ENCODE results near the gene UBE2R2.
"Not testable (repeated sequence)": the region's sequence is repeated elsewhere in the genome, so short reads cannot be mapped to it uniquely, and the experiment has no call there.

Gene UBE2R2

DNA sequence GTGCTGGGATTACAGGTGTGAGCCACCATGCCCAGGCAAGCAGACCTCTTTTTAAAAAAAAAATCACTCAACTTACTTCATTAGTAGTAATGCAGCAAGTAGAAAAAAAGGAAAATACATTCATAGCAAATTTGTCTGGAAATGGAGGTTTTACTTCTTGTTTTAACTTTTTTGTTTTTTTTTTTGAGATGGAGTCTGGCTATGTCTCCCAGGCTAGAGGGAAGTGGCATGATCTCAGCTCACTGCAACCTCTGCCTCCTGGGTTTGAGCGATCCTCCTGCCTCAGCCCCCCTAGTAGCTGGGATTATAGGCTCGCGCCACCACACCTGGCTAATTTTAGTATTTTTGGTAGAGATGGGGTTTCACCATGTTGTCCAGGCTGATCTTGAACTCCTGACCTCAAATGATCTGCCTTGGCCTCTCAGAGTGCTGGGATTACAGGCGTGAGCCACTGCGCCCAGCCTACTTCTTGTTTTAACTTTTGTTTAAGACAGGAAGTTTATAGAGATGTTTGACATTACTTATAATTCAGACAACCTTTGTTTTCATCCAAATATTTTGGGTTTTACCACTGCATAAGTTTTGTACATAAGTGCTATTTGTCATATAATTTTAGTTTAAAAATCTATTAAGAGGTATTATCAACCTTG lies 26.5 kb downstream of the UBE2R2 start:
- no peak for DNase-seq

- DNase-seq: no peak
These were observed 29.3 kb downstream of the UBE2R2 start for GRCh38 chr9:33846231-33846630.

DNA sequence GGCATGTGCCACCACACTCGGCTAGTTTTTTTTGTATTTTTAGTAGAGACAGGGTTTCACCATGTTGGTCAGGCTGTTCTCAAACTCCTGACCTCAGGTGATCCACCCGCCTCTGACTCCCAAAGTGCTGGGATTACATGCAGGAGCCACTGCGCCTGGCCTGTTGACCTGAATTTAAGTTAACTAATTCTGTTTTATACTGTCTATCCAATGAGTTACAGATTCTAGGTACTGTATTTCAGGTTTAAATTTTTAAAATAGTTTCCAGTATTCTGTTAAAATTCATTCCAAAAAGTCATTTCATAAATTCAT lies 30.9 kb downstream of the UBE2R2 start:
- not testable (repeated sequence) for DNase-seq

GRCh38 chr9:33850267-33850629 lies 33.3 kb downstream of the UBE2R2 start:
- no peak for DNase-seq

DNA sequence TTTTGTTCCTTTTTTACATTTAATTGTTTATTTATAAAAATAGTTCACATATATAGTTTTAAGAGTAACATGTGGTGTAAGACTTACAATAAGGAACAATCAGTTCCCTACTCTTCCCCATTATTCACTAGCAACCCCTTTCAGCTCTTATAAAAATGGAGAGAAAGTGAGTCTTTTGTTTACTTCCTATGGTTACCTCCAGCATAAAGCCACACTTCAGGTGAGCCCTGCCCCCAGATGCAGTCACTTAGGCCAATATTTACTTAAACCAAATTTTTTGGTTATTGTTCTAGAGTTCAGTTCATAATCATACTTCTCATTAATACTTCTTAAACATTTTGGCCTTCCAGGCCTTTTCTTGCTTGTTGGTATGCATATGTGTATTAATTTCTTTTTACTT lies 33.7 kb downstream of the UBE2R2 start:
- no peak for DNase-seq

GRCh38 chr9:33851301-33851700 lies 34.3 kb downstream of the UBE2R2 start:
- DNase-seq: no peak

- DNase-seq: peak in 1 of 2 experiments; percentile 21
These were observed 35.4 kb downstream of the UBE2R2 start for GRCh38 chr9:33852216-33852826.

DNA sequence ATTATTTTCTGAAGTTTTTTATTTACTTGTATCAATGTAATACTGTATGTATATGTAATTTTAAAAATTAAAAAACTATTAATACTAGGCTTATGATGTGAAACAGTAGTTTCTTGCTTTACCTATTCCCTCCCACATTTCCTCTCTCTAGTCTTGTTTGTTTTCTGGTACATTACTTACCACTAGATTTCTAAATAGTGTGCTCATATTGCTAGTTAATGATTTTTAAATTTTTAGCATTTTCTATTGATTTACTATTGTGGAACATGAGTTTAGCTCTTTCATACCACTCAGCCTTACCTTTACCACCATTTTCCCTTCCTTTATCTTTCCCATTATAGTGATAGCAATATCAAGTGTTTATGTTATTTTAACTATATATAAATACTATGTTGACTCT lies 39.3 kb downstream of the UBE2R2 start:
- DNase-seq: no peak

DNA sequence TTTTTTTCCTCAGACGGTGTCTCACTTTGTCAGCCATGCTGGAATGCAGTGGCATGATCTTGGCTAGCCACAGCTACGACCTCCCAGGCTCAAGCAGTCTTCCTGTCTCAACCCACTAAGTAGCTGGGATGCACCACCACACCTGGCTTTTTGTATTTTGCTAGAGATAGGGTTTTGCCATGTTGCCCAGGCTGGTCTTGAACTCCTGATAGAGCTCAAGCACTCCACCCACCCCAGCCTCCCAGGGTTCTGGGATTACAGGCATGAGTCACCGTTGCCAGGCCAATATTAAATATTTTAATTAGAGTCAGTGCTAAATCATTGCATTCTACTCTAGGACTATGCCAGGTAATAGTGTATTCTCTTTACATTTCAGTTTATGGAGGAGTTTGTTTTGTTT lies 41.5 kb downstream of the UBE2R2 start:
- no peak for DNase-seq

GRCh38 chr9:33860200-33860871 lies 43.4 kb downstream of the UBE2R2 start:
- DNase-seq: peak in 1 of 2 experiments; percentile 5

DNA sequence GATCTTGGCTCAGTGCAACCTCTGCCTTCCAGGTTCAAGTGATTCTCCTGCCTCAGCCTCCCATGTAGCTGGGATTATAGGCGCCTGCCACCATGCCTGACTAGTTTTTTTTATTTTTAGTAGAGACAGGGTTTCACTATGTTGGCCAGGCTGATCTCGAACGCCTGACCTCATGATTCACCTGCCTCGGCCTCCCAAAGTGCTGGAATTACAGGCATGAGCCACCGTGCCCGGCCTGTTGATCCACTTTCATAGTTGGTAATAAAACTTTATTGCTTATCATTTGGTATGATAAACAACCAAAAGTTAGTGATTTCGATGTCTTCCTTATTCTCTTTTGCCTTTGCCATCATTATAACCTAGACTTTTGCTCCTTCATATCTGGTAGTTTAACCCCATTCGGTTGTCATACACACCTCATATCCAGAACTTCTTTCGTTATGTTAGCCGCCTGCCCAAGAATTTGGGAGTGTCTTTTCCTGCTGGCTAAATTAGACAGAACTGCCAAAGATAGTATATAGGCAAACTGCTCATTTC lies 45.0 kb downstream of the UBE2R2 start:
- DNase-seq: no peak

GRCh38 chr9:33863027-33863426 lies 46.1 kb downstream of the UBE2R2 start:
- DNase-seq: not testable (repeated sequence)

DNA sequence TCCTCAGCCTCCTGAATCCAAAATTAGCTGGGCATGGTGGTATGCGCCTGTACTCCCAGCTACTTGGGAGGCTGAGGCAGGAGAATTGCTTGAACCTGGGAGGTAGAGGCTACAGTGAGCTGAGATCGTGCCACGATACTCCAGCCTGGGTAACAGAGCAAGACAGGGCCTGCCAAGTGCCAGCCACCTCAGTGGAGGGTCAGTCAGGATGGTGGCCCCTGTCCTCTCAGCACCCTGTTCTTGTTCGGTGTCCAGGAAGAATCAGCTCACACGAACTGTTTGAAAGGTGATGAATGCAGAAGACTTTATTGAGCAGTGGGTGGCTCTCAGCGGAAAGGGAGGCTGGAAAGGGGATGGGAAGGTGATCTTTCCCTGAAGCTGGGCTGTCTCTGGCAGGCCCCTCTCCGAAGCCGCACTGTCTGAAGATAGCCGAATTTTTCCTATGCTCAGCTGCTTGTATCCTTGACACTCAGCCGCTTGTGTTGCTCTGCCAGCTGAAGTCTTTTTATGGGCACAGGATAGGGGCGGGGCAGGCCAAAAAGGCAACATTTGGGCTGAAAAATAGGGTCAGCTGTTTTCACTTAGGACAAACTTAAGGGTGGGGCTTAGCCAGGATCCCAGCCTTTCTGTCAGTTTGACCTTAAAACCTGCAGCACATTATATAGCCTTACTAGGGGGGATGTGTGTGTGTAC lies 50.9 kb downstream of the UBE2R2 start:
- no peak for DNase-seq

GRCh38 chr9:33868440-33868973 lies 51.5 kb downstream of the UBE2R2 start:
- DNase-seq: no peak

GRCh38 chr9:33869243-33869642 lies 52.3 kb downstream of the UBE2R2 start:
- not testable (repeated sequence) for DNase-seq

GRCh38 chr9:33877727-33878489 lies 60.9 kb downstream of the UBE2R2 start:
- no peak for DNase-seq

GRCh38 chr9:33878691-33879366 lies 61.9 kb downstream of the UBE2R2 start:
- no peak for DNase-seq

GRCh38 chr9:33880211-33881089 lies 63.5 kb downstream of the UBE2R2 start:
- no peak for DNase-seq

DNA sequence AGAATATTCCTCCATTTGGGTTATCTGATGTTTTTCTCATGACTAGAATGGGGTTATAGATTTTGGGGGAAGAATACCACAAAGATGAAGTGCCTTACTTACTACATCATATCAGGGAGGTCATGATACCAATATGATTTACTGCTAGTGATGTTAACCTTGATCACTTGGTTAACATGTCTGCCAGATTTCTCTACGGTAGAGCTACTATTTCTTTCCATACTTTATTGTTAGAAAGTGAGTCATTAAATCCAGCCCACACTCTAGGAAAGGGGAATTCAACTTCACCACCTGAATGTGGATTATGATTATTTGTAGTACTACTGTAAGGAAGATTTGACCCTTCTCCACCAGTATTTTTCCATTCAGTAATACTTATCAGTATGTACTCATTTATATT lies 64.7 kb downstream of the UBE2R2 start:
- no peak for DNase-seq

DNA sequence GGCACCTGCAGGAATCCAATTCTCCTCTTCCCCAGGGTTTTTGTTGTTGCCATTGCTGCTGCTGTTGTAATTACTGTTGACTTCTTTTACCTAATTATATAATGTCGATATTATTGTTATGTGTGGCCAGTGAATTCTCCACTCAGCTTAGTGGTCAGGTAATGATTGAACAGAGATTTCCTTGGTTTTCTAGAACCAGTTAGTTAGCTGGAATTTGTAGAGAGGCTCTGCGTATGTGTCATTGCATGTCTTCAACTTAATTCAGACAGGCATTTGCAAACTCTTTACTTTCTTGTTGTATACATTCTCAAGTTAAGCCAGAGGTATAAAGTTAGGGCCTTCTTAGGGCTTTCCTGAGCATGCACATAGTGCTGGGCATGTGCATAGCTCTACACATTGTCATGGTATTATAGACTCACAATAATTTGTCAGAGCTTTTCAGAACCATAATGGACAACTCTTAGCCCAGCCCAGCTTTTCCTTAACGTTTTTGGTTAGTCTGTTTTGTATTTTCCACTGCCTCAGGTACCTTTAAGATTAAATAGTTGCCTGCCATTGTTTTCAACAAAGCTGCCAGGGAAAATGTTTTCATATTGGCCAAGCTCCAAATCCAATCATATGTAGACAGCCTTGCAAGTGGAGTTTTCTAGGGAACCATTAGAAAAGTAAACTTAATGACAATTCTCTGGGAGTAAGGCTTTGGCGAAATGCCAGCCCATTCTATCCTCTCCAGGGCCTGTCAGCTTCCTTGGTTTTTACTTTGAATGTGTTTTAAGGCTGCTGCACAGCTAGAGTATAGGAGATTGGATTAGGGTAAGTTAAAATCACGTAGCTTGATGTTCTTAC lies 68.1 kb downstream of the UBE2R2 start:
- peak in 1 of 2 experiments; percentile 9 for DNase-seq

Data from SW 1271 (cell line).